ENCODE data around the gene CHMP4A.

Gene CHMP4A

GRCh38 chr14:24196071-24197055, 16.9 kb downstream of the CHMP4A start:
- in situ Hi-C loops (cut with HindIII; ENCODE audit: low sequenced_read_pairs) = no loop called here

GRCh38 chr14:24195186-24196070, 17.9 kb downstream of the CHMP4A start, which contains the start of gene TM9SF1:
Gene TM9SF1, minus strand, starts transcription at chr14:24195441. Its CDS starts 422 bp downstream, at chr14:24195019.
- in situ Hi-C loops (cut with HindIII; ENCODE audit: low sequenced_read_pairs) = no loop called here

- in situ Hi-C loops (cut with HindIII; ENCODE audit: low sequenced_read_pairs) = no loop called here
Measured at GRCh38 chr14:24194873-24195185, 18.5 kb downstream of the CHMP4A start.

- in situ Hi-C loops (cut with HindIII; ENCODE audit: low sequenced_read_pairs) = no loop called here
Measured at GRCh38 chr14:24194186-24194872, 19.0 kb downstream of the CHMP4A start.

GRCh38 chr14:24192933-24193332, 20.4 kb downstream of the CHMP4A start:
- in situ Hi-C loops (cut with HindIII; ENCODE audit: low sequenced_read_pairs) = no loop called here

DNA sequence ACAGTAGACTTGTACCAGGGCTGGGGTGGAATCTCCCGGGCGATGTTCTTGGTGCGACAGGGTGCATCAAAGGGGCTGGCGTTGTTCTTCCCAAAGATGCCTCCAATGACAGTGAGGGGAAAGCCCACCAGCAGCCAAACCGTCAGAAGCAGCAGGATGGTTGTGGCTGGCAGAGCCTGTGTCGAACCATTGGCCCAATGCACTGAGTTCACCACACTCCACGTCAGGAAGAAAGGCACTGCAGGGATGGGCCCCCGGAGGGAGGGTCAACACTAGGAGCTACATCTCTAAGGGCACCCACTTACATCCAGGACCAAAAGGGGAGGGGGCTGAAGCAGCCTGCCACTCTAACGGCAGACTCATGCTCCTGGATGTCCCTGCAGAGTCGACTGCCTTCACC, 22.9 kb downstream of the CHMP4A start:
- in situ Hi-C loops (cut with HindIII; ENCODE audit: low sequenced_read_pairs) = no loop called here

DNA sequence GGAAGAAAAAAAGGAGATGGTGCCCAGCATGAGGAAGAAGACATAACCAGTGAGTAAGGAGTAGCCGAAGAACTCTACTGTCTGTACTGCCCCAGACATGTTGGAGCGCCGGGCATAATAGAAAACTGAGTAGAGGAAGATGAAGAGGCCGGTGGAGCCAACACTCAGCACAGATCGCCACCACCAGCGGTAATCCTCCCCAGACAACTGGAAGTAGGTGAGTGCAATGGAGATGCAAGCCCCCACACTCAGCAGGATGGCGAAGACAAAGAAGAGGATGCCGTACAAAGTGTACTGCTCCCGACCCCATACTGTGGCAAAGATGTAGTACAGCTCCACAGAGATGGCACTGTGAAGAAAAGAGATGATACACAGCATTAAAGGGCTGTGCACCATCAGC, 23.8 kb downstream of the CHMP4A start:
- in situ Hi-C loops (cut with HindIII; ENCODE audit: low sequenced_read_pairs) = no loop called here

DNA sequence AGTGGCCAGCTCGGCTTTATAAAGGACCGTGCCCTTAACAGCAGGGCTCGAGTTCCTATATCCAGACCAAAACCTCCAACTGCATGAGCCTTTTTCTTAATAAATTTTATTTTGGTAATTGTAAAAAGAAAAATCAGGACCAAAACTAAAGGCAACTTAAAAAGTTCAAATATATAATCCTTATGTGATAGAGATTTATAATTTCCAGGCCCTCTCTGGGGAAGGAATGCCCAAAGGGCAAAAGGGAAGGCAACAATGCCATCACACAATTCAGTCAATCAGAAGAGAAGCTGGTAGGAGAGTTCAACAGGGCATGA, 24.3 kb downstream of the CHMP4A start:
- in situ Hi-C loops (cut with HindIII; ENCODE audit: low sequenced_read_pairs) = no loop called here

- in situ Hi-C loops (cut with HindIII; ENCODE audit: low sequenced_read_pairs) = no loop called here
Measured at GRCh38 chr14:24188251-24189058, 24.8 kb downstream of the CHMP4A start, which contains the start of gene IPO4. Gene IPO4, minus strand, starts transcription at chr14:24188816. Its CDS starts 29 bp downstream, at chr14:24188787.

- in situ Hi-C loops (cut with HindIII; ENCODE audit: low sequenced_read_pairs) = no loop called here
Measured at GRCh38 chr14:24187539-24187915, 25.8 kb downstream of the CHMP4A start.

GRCh38 chr14:24186831-24187538, 26.3 kb downstream of the CHMP4A start:
- in situ Hi-C loops (cut with HindIII; ENCODE audit: low sequenced_read_pairs) = no loop called here

DNA sequence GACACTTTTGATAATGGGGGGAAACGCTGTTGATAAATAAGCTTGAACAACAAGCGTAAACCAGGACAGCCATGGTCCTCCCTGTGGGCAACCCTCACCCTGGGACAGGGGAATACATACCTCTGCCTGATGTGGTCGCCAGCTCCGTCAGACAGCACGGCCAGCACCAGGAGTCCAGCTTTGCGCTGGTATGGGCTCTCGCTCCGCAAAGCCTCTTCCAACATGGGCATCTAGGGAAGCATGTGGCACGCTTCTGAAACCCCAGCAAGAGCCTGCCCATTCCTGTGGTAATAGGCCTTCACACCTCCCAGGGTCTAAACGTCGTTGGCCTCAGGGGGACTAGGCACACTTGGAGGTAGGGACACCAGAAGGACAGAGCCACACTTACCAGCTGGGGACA, 27.5 kb downstream of the CHMP4A start:
- in situ Hi-C loops (cut with HindIII; ENCODE audit: low sequenced_read_pairs) = no loop called here

- in situ Hi-C loops (cut with HindIII; ENCODE audit: low sequenced_read_pairs) = no loop called here
Measured at GRCh38 chr14:24185026-24185425, 28.3 kb downstream of the CHMP4A start.

GRCh38 chr14:24184104-24184970, 29.0 kb downstream of the CHMP4A start:
- in situ Hi-C loops (cut with HindIII; ENCODE audit: low sequenced_read_pairs) = no loop called here

- in situ Hi-C loops (cut with HindIII; ENCODE audit: low sequenced_read_pairs) = no loop called here
Measured at GRCh38 chr14:24183014-24183481, 30.2 kb downstream of the CHMP4A start.

DNA sequence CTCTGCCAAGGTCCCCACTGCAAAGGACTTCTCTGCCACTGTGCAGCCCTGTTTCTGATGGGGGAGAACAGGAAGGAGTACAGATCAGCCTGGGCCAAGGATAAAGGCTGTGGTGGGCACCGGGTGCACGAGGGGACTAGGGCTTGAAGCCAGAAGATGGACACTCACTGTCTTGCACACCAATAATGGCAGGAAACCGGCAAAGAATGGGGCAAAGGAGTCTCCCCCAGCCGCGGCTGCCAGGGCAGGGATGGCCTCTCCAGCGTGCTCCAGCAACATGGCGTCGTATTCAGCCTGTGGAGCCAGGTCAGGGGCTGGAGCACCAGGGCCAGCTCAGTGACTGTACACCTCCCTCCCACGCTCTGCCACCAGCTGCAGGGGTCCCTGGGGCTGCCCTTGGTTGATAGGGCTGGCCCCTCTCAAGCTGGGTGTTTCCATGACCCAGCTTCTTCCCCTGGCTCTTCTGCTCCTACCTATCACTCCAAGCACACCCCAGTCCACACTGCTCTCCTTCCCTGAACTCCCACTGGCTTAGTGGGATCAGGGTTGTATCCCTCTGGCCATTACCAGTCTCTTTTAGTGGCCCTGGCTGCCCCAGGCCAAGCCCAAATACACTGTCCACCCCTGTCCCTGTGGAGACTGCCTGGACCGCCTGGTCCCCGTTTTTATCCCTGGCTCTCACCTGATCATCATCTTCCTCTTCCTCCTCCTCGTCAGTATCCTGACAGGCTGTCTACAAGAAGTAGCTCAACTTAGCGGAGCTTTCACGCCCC, 31.0 kb downstream of the CHMP4A start:
- in situ Hi-C loops (cut with HindIII; ENCODE audit: low sequenced_read_pairs) = no loop called here

DNA sequence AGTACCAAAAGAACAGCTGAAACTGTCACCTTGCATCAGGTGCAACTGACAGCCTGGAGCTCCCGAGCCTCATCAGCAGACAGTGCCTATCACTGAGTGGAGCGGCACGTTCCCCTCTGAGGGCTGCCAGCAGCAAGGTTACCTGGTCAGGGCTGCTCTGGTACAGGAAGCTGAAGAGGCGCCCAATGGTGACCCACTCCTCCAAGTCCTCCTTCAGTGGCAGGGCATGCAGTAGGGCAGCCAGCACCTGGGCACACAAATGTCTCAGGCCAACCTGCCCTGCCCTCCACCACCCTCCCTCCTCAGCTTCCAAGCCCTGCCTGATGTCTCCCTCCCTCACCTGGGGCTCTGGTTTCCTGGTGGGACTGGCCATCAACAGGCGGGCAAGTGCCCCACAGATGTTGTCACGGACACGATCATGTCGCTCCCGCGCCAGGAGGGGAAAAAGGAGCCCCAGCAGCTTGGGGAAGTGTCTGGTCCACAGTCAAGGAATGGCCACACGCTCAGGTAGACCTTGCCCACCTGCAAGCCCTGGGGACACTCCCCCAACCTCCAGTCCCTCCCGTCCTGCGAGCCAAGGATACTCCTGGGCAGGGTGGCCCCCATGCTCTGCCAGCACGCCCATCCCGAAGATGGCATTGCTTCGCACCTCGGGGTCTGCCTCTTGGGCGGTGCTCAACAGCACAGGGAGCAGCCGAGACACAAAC, 31.8 kb downstream of the CHMP4A start:
- in situ Hi-C loops (cut with HindIII; ENCODE audit: low sequenced_read_pairs) = no loop called here
